Liver (tissue), 9 donors: Measurements from ENCODE around the gene CCNDBP1. TPM values are rescaled to one million over a fixed set of nuclear protein-coding genes. Genes with fewer than 3 reads are reported as not detected.

Experiments
- DNase-seq: peaks from one replicate; pipeline ENCODE4 v3.0.0-alpha.2; 2017; ENCODE audit warnings: low spot score
- H3K27ac ChIP-seq, 2 donors: one replicate each; pipeline ENCODE4 v1.7.0; 2013; ENCODE audit warnings: inconsistent platforms in 2 of 2, low read length in 2 of 2, control low read depth in 1 of 2, low read depth in 1 of 2, mild to moderate bottlenecking in 1 of 2
- H3K27me3 ChIP-seq, 4 donors: one replicate each; pipeline versions ENCODE4 v1.6.1 to v1.7.0; 2013; ENCODE audit warnings: low read length in 3 of 4, inconsistent platforms in 1 of 4, mild to moderate bottlenecking in 1 of 4, moderate library complexity in 1 of 4; ENCODE audit not compliant: control insufficient read depth in 4 of 4, insufficient read depth in 4 of 4
- H3K36me3 ChIP-seq, 4 donors: one replicate each; pipeline versions ENCODE4 v1.6.1 to v1.7.0; 2013; ENCODE audit warnings: low read length in 3 of 4, mild to moderate bottlenecking in 3 of 4, low read depth in 1 of 4, moderate library complexity in 1 of 4; ENCODE audit not compliant: control insufficient read depth in 4 of 4, insufficient read depth in 3 of 4
- H3K4me1 ChIP-seq, 4 donors: one replicate each; pipeline versions ENCODE4 v1.6.1 to v1.7.0; 2013; ENCODE audit warnings: low read length in 3 of 4, mild to moderate bottlenecking in 3 of 4, moderate library complexity in 1 of 4; ENCODE audit not compliant: control insufficient read depth in 4 of 4, insufficient read depth in 4 of 4
- H3K4me3 ChIP-seq, 3 donors: one replicate each; pipeline versions ENCODE4 v1.6.1 to v1.7.0; 2013; ENCODE audit warnings: low read length in 3 of 3, control low read depth in 1 of 3, low read depth in 1 of 3, mild to moderate bottlenecking in 1 of 3
- H3K9ac ChIP-seq, 2 donors: one replicate each; pipeline ENCODE4 v1.7.0; 2013; ENCODE audit warnings: low read length in 2 of 2, mild to moderate bottlenecking in 2 of 2, moderate library complexity in 2 of 2, control low read depth in 1 of 2, low read depth in 1 of 2
- H3K9me3 ChIP-seq, 4 donors: one replicate each; pipeline versions ENCODE4 v1.6.1 to v1.7.0; 2013; ENCODE audit warnings: low read length in 3 of 4; ENCODE audit not compliant: control insufficient read depth in 4 of 4
- ATF3 ChIP-seq: IDR thresholded peaks from 2 replicates; pipeline ENCODE4 v1.6.1; 2016; ENCODE audit warnings: antibody characterized with exemption
- CTCF ChIP-seq: fragments of 150-350 bp; IDR thresholded peaks from 2 replicates; pipeline ENCODE4 v1.5.1; 2017; ENCODE audit warnings: improper control_type of control experiment, low read depth, low read length; ENCODE audit not compliant: missing input control
- EGR1 ChIP-seq, 2 donors: IDR thresholded peaks; 2 replicates each; pipeline ENCODE4 v1.6.1; 2016 to 2018; ENCODE audit warnings: antibody characterized with exemption in 2 of 2, low read depth in 2 of 2
- FOXA1 ChIP-seq: IDR thresholded peaks from 2 replicates; pipeline ENCODE4 v1.6.1; 2016; ENCODE audit warnings: antibody characterized with exemption
- FOXA2 ChIP-seq: IDR thresholded peaks from 2 replicates; pipeline ENCODE4 v1.6.1; 2016; ENCODE audit warnings: antibody characterized with exemption
- GABPA ChIP-seq, 2 donors: IDR thresholded peaks in 1 of 2; conservative IDR thresholded peaks in 1 of 2; 2 replicates each; pipeline ENCODE4 v1.6.1; 2016; ENCODE audit warnings: antibody characterized with exemption in 2 of 2, mild to moderate bottlenecking in 1 of 2, moderate library complexity in 1 of 2
- HNF4A ChIP-seq, 2 donors: conservative IDR thresholded peaks; 2 replicates each; pipeline ENCODE4 v1.6.1; 2016; ENCODE audit warnings: antibody characterized with exemption in 2 of 2, mild to moderate bottlenecking in 2 of 2
- HNF4G ChIP-seq: IDR thresholded peaks from 2 replicates; pipeline ENCODE4 v1.6.1; 2016; ENCODE audit warnings: antibody characterized with exemption
- JUND ChIP-seq, 2 donors: IDR thresholded peaks; 2 replicates each; pipeline ENCODE4 v1.6.1; 2016; ENCODE audit warnings: antibody characterized with exemption in 2 of 2
- MAX ChIP-seq: IDR thresholded peaks from 2 replicates; pipeline ENCODE4 v1.6.1; 2016; ENCODE audit warnings: antibody characterized with exemption
- NR2F2 ChIP-seq: IDR thresholded peaks from 2 replicates; pipeline ENCODE4 v1.6.1; 2016; ENCODE audit warnings: antibody characterized with exemption
- RAD21 ChIP-seq, 2 donors: IDR thresholded peaks; 2 replicates each; pipeline ENCODE4 v1.6.1; 2016; ENCODE audit warnings: antibody characterized with exemption in 2 of 2, mild to moderate bottlenecking in 2 of 2
- REST ChIP-seq: IDR thresholded peaks from 2 replicates; pipeline ENCODE4 v1.6.1; 2016; ENCODE audit warnings: antibody characterized with exemption, mild to moderate bottlenecking
- RXRA ChIP-seq, 2 donors: IDR thresholded peaks; 2 replicates each; pipeline ENCODE4 v1.6.1; 2017 to 2018; ENCODE audit warnings: antibody characterized with exemption in 2 of 2, mild to moderate bottlenecking in 1 of 2
- SP1 ChIP-seq: IDR thresholded peaks from 2 replicates; pipeline ENCODE4 v1.6.1; 2018; ENCODE audit warnings: antibody characterized with exemption, mild to moderate bottlenecking
- TAF1 ChIP-seq: conservative IDR thresholded peaks from 2 replicates; pipeline ENCODE4 v1.6.1; 2016; ENCODE audit warnings: antibody characterized with exemption, mild to moderate bottlenecking
- YY1 ChIP-seq: IDR thresholded peaks from 2 replicates; pipeline ENCODE4 v1.6.1; 2016; ENCODE audit warnings: antibody characterized with exemption, mild to moderate bottlenecking
- ZBTB33 ChIP-seq: IDR thresholded peaks from 2 replicates; pipeline ENCODE4 v1.6.1; 2016; ENCODE audit warnings: antibody characterized with exemption
- WGBS: extraction: QIAGEN DNeasy Blood & Tissue Kit; methylation state at CpG from one replicate; pipeline ENCODE4 v1.1.7; 2013; 5-methylcytosine and 5-hydroxymethylcytosine counted together
- polyA plus RNA-seq, 2 donors: library from polyadenylated mRNA; stranded (reverse) in 1 of 2; unstranded in 1 of 2; fragments of 200-250 nt in 1 of 2; fragments of >200 nt in 1 of 2; fragmentation: Nextera tagmentation in 1 of 2; extraction: Ambion mirVana in 1 of 2; gene quantifications; one replicate each; pipeline versions ENCODE4 v1.2.1 to v1.2.3, GENCODE V29; 2013 to 2015
- total RNA-seq, 2 donors: library from RNA; depleted of rRNA; stranded (reverse); fragments of >200 nt; gene quantifications; one replicate each; pipeline ENCODE4 v1.2.3, GENCODE V29; 2014
- donor health status: healthy.
- donor health status: healthy.
- donor health status: healthy.
- donor health status: healthy.
- donor health status: healthy.

Gene CCNDBP1
- total and polyA plus RNA-seq, 4 donors = 21.4 to 160 (median 26.4) TPM

- Histone ChIP-seq H3K9ac (no peak overlapping the region), H3K9me3 (no peaks in the 10 kb centered on the region), H3K27ac (no peak overlapping the region), H3K27me3 (no peaks in the 10 kb centered on the region), H3K4me1 (peaks cover 0 to 5% (median 0%) of the 10 kb centered on the region in 4 donors), H3K36me3 (no peaks in the 10 kb centered on the region), H3K4me3 (no peak overlapping the region)
- DNase-seq = peak; percentile 79
- WGBS = 55% methylated on average over 13 of the region's 13 CpGs
- TF ChIP-seq YY1 (no peak), FOXA1 (no peak), TAF1 (no peak), JUND (IDR thresholded peaks at IDR 0.05) (no peak), GABPA (IDR thresholded peaks at IDR 0.05 in 1 of 2, conservative IDR thresholded peaks at IDR 0.05 in 1 of 2) (no peak), RAD21 (IDR thresholded peaks at IDR 0.05) (no peak), FOXA2 (no peak), CTCF (no peak), MAX (no peak), RXRA (IDR thresholded peaks at IDR 0.05) (no peak), ATF3 (no peak), HNF4A (conservative IDR thresholded peaks at IDR 0.05) (no peak), REST (no peak), ZBTB33 (no peak), EGR1 (IDR thresholded peaks at IDR 0.05; ENCODE audit: low read depth in 2 of 2) (no peak), NR2F2 (no peak), SP1 (no peak), HNF4G (no peak)
These were observed 33.9 kb downstream of the CCNDBP1 start for GRCh38 chr15:43218908-43219706.
